Measurements from ENCODE around the gene PCDHGC3. TPM values are rescaled to one million over a fixed set of nuclear protein-coding genes. Genes with fewer than 3 reads are reported as not detected.

Gene PCDHGC3
- total and polyA plus RNA-seq, 7 donors, result 5.1 to 47.8 (median 31.4) TPM

GRCh38 chr5:141485321-141486055 lies 9.7 kb downstream of the PCDHGC3 start:
- intact Hi-C loops (cut with DNase I), result no loop called here
- DNase-seq, result no peak
- TF ChIP-seq EP300 (IDR thresholded peaks at IDR 0.05) (no peak), POLR2AphosphoS5 (IDR thresholded peaks at IDR 0.05) (no peak), POLR2A (IDR thresholded peaks at IDR 0.05) (no peak), CTCF (IDR thresholded peaks at IDR 0.05) (no peak)
- Histone ChIP-seq H3K4me3 (peak overlapping the region; percentile 6 to 50 (median 42)), H3K36me3 (peaks cover 0 to 17% (median 2%) of the 10 kb centered on the region in 4 donors), H3K9me3 (no peaks in the 10 kb centered on the region), H3K4me1 (peaks cover 0 to 79% (median 48%) of the 10 kb centered on the region in 4 donors), H3K27me3 (no peaks in the 10 kb centered on the region), H3K27ac (no peak overlapping the region)
- WGBS, 2 donors, result 48 to 61% methylated on average over 38 of the region's 38 CpGs

- intact Hi-C loops (cut with DNase I), result no loop called here
Measured at GRCh38 chr5:141486091-141486490, 10.3 kb downstream of the PCDHGC3 start.

DNA sequence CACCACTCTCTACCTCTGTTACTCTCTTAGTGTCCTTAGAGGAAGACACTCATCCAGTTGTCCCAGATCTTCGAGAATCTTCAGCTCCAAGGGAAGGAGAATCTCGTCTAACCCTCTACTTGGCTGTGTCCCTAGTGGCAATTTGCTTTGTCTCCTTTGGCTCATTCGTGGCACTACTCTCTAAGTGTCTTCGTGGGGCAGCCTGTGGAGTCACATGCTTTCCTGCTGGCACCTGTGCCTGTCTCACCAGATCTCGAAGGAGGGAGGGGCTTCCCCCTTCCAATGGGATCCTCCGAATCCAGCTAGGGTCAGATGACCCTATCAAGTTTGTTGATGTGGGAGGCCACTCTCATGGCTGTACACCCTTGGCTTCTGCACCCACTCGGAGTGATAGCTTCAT lies 11.4 kb downstream of the PCDHGC3 start:
- 88 to 92% methylated on average over 7 of the region's 7 CpGs for WGBS, 2 donors
- no peak for DNase-seq
- TF ChIP-seq EP300 (IDR thresholded peaks at IDR 0.05) (no peak), CTCF (IDR thresholded peaks at IDR 0.05) (no peak), POLR2A (IDR thresholded peaks at IDR 0.05) (no peak), POLR2AphosphoS5 (IDR thresholded peaks at IDR 0.05) (no peak)
- Histone ChIP-seq H3K9me3 (no peaks in the 10 kb centered on the region), H3K27ac (no peak overlapping the region), H3K4me1 (peaks cover 0 to 67% (median 38%) of the 10 kb centered on the region in 4 donors), H3K36me3 (peaks cover 0 to 30% (median 4%) of the 10 kb centered on the region in 4 donors), H3K4me3 (no peak overlapping the region), H3K27me3 (no peaks in the 10 kb centered on the region)
- intact Hi-C loops (cut with DNase I), result no loop called here

More at GRCh38 chr5:141486091-141486490, 10.3 kb downstream of the PCDHGC3 start:
- no peak overlapping the region for H3K4me3 ChIP-seq
- TF ChIP-seq EP300 (IDR thresholded peaks at IDR 0.05) (no peak), POLR2A (IDR thresholded peaks at IDR 0.05) (no peak)
- peaks cover 0 to 73% (median 42%) of the 10 kb centered on the region in 4 donors for H3K4me1 ChIP-seq
- no peaks in the 10 kb centered on the region for H3K27me3 ChIP-seq
- peaks cover 0 to 21% (median 3%) of the 10 kb centered on the region in 4 donors for H3K36me3 ChIP-seq
- no peak for DNase-seq
- no peak overlapping the region for H3K27ac ChIP-seq
- WGBS, 2 donors, result 92 to 95% methylated on average over 9 of the region's 9 CpGs
- no peaks in the 10 kb centered on the region for H3K9me3 ChIP-seq

GRCh38 chr5:141488591-141489561 lies 13.1 kb downstream of the PCDHGC3 start, which contains the start of gene PCDHGC5:
PCDHGC5 (plus strand) TSS chr5:141489081; CDS start chr5:141489241, 160 bp downstream.
- H3K27ac ChIP-seq, result peak within 1 kb of the TSS in 1 of 4 donors; percentile 59
- DNase-seq, result no peak
- 74 to 86% methylated on average over 14 of the region's 14 CpGs for WGBS, 2 donors
- no peak within 1 kb of the TSS for H3K4me3 ChIP-seq
- H3K27me3 ChIP-seq, result no peaks in the 10 kb centered on the region
- TF ChIP-seq POLR2AphosphoS5 (IDR thresholded peaks at IDR 0.05) (no peak), POLR2A (IDR thresholded peaks at IDR 0.05) (no peak), CTCF (IDR thresholded peaks at IDR 0.05) (no peak), EP300 (IDR thresholded peaks at IDR 0.05) (no peak)
- peaks cover 0 to 69% (median 43%) of the 10 kb centered on the region in 4 donors for H3K4me1 ChIP-seq
- H3K9me3 ChIP-seq, result no peaks in the 10 kb centered on the region
- intact Hi-C loops (cut with DNase I), result no loop called here
- H3K36me3 ChIP-seq, result peaks cover 0 to 35% (median 4%) of the 10 kb centered on the region in 4 donors

Measured in sigmoid colon (tissue), 7 donors.